Hepatocyte (in vitro differentiated cells): ENCODE measurements around the gene MUC4. TPM values are rescaled to one million over a fixed set of nuclear protein-coding genes. Genes with fewer than 3 reads are reported as not detected.
"Not testable (repeated sequence)": the region's sequence is repeated elsewhere in the genome, so short reads cannot be mapped to it uniquely, and the experiment has no call there.

Experiments used
- DNase-seq: peaks from one replicate; pipeline ENCODE4 v3.0.0-alpha.2; 2016; ENCODE audit warnings: low spot score
- H2AFZ ChIP-seq: fragments of 200-600 bp; sonication (generic); 2 replicates; pipeline ENCODE4 v1.6.0; 2016; ENCODE audit warnings: antibody characterized with exemption, mild to moderate bottlenecking
- H3K27ac ChIP-seq: fragments of 200-600 bp; sonication (generic); 2 replicates; pipeline ENCODE4 v1.5.1; 2016; ENCODE audit warnings: mild to moderate bottlenecking
- H3K27me3 ChIP-seq: fragments of 200-600 bp; sonication (generic); 2 replicates; pipeline ENCODE4 v1.6.1; 2016
- H3K36me3 ChIP-seq: fragments of 200-600 bp; sonication (generic); replicated peaks from 2 replicates; pipeline ENCODE4 v1.5.1; 2016; ENCODE audit warnings: low read depth; ENCODE audit not compliant: insufficient read depth
- H3K4me1 ChIP-seq: fragments of 200-600 bp; sonication (generic); 2 replicates; pipeline ENCODE4 v1.5.1; 2016; ENCODE audit warnings: mild to moderate bottlenecking, moderate library complexity; ENCODE audit not compliant: insufficient read depth
- H3K4me2 ChIP-seq: fragments of 200-600 bp; sonication (generic); 2 replicates; pipeline ENCODE4 v1.6.0; 2016
- H3K4me3 ChIP-seq: fragments of 200-600 bp; sonication (generic); 2 replicates; pipeline ENCODE4 v1.5.1; 2016; ENCODE audit warnings: mild to moderate bottlenecking
- H3K79me2 ChIP-seq: fragments of 200-600 bp; sonication (generic); 2 replicates; pipeline ENCODE4 v1.6.0; 2017; ENCODE audit warnings: mild to moderate bottlenecking
- H3K9me2 ChIP-seq: fragments of 200-600 bp; sonication (generic); replicated peaks from 2 replicates; pipeline ENCODE4 v1.6.0; 2017; ENCODE audit warnings: mild to moderate bottlenecking; ENCODE audit not compliant: insufficient read depth
- H3K9me3 ChIP-seq: fragments of 200-600 bp; sonication (generic); 2 replicates; pipeline ENCODE4 v1.5.1; 2016; ENCODE audit warnings: low read depth, mild to moderate bottlenecking
- H4K20me1 ChIP-seq: fragments of 200-600 bp; sonication (generic); 2 replicates; pipeline ENCODE4 v1.6.0; 2016; ENCODE audit warnings: mild to moderate bottlenecking; ENCODE audit not compliant: insufficient read depth, poor library complexity, severe bottlenecking
- CTCF ChIP-seq: fragments of 200-600 bp; sonication (generic); IDR thresholded peaks from 2 replicates; pipeline ENCODE4 v1.5.1; 2016; ENCODE audit warnings: antibody characterized with exemption, mild to moderate bottlenecking; ENCODE audit not compliant: poor library complexity
- EZH2 ChIP-seq: fragments of 200-600 bp; sonication (generic); IDR thresholded peaks from 2 replicates; pipeline ENCODE4 v1.6.1; 2016; ENCODE audit warnings: antibody characterized with exemption, mild to moderate bottlenecking, borderline replicate concordance
- EZH2phosphoT487 ChIP-seq: fragments of 200-600 bp; sonication (generic); IDR thresholded peaks from one replicate; pipeline ENCODE4 v1.6.1; 2018; ENCODE audit warnings: antibody characterized with exemption, mild to moderate bottlenecking, low read depth, moderate library complexity; ENCODE audit not compliant: unreplicated experiment, severe bottlenecking
- WGBS: methylation state at CpG from one replicate; pipeline ENCODE4 v1.1.6; 2016; ENCODE audit warnings: low lambda C conversion rate; ENCODE audit errors: missing lambda C conversion rate; 5-methylcytosine and 5-hydroxymethylcytosine counted together
- polyA plus RNA-seq: library from polyadenylated mRNA; unstranded; fragments of >200 nt; fragmentation: Nextera tagmentation; extraction: Ambion mirVana; gene quantifications from 2 replicates; pipeline ENCODE4 v1.2.1, GENCODE V29; 2016
- total RNA-seq: library from RNA; depleted of rRNA; stranded (reverse); fragments of >200 nt; gene quantifications from 2 replicates; pipeline ENCODE4 v1.2.3, GENCODE V29; 2014

The MUC4 gene
- total and polyA plus RNA-seq, 2 experiments from 2014 or later = 0.89 to 1.7 TPM

DNA sequence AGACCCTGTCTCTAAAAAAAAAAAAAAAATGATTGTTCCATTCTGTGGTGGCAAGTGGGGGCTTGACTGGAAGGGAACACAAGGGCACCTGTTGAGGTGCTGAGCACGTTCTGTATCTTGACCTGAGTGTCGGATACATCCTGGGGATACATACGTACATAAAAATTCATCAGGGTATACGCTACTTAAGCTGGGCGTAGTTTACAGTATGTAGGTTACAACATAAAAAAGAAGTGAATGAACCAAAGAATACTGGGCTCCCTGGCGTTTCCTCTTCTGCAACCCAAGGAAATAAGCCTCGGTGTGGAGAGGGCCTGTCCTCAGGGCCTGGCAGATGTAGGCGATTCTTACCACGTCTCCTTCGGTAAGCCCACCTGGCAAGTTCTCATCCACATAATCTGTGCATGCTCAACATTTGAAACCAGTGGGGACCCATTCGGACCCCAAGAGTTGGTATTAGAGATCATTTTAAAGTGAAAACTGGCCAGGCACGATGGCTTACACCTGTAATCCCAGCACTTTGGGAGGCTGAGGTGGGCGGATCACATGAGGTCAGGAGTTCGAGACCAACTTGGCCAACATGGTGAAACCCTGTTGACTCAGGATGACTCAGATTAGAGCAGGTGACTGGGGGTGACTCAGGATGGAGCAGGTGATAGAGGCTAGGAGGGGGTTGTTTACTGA, 96.0 kb downstream of the MUC4 start:
- no peaks in the 10 kb centered on the region for H3K36me3 ChIP-seq
- peak overlapping the region; percentile 79 for H3K27ac ChIP-seq
- no peak overlapping the region for H2AFZ ChIP-seq
- no peak overlapping the region for H3K4me3 ChIP-seq
- WGBS = 82% methylated on average over 14 of the region's 14 CpGs
- TF ChIP-seq EZH2phosphoT487 = no peak
- no peak for TF ChIP-seq EZH2
- TF ChIP-seq CTCF = no peak
- H4K20me1 ChIP-seq = no peaks in the 10 kb centered on the region
- no peak overlapping the region for H3K4me2 ChIP-seq
- H3K9me2 ChIP-seq = no peaks in the 10 kb centered on the region
- H3K9me3 ChIP-seq = no peaks in the 10 kb centered on the region
- no peaks in the 10 kb centered on the region for H3K27me3 ChIP-seq
- peak; percentile 66 for DNase-seq
- peaks cover 7% of the 10 kb centered on the region for H3K4me1 ChIP-seq
- H3K79me2 ChIP-seq = no peaks in the 10 kb centered on the region

DNA sequence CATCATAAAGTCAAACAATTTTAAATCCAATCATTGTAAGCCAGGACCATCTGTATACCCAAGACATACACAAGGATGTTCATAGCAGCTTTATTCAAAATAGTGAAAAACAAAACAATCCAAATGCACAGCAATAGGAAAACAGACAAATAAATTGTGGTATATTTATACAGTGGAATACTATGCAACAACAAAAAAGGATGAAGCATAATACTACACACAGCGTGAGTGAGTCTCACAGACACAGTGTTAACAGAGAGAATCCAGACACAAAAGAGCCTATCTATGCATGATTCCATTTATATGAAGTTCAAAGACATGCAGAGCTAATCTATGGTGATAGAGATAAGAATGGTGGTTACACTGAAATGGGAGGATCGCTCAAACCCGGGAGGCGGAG, 96.6 kb downstream of the MUC4 start:
- 46% methylated on average over 4 of the region's 4 CpGs for WGBS
- no peak for DNase-seq

GRCh38 chr3:195714380-195715011, 97.2 kb downstream of the MUC4 start:
- Histone ChIP-seq H3K36me3 (no peaks in the 10 kb centered on the region), H4K20me1 (no peaks in the 10 kb centered on the region), H3K4me3 (no peak overlapping the region), H2AFZ (no peak overlapping the region), H3K4me1 (peaks cover 6% of the 10 kb centered on the region), H3K9me3 (no peaks in the 10 kb centered on the region), H3K27me3 (no peaks in the 10 kb centered on the region), H3K9me2 (no peaks in the 10 kb centered on the region), H3K4me2 (no peak overlapping the region), H3K79me2 (no peaks in the 10 kb centered on the region), H3K27ac (no peak overlapping the region)
- WGBS = 70% methylated on average over 6 of the region's 6 CpGs
- peak; percentile 76 for DNase-seq
- TF ChIP-seq CTCF (no peak), EZH2 (no peak)

More for the DNA sequence above, 96.6 kb downstream of the MUC4 start:
- H3K27ac ChIP-seq = peak overlapping the region; percentile 79
- no peaks in the 10 kb centered on the region for H3K9me2 ChIP-seq
- no peaks in the 10 kb centered on the region for H3K27me3 ChIP-seq
- H4K20me1 ChIP-seq = no peaks in the 10 kb centered on the region
- no peaks in the 10 kb centered on the region for H3K9me3 ChIP-seq
- H3K36me3 ChIP-seq = no peaks in the 10 kb centered on the region
- H3K4me3 ChIP-seq = no peak overlapping the region
- no peak overlapping the region for H2AFZ ChIP-seq
- TF ChIP-seq EZH2 (no peak), EZH2phosphoT487 (no peak), CTCF (no peak)
- no peak overlapping the region for H3K4me2 ChIP-seq
- H3K4me1 ChIP-seq = peaks cover 6% of the 10 kb centered on the region
- no peaks in the 10 kb centered on the region for H3K79me2 ChIP-seq

GRCh38 chr3:195713150-195713549, 98.6 kb downstream of the MUC4 start:
- DNase-seq = not testable (repeated sequence)

DNA sequence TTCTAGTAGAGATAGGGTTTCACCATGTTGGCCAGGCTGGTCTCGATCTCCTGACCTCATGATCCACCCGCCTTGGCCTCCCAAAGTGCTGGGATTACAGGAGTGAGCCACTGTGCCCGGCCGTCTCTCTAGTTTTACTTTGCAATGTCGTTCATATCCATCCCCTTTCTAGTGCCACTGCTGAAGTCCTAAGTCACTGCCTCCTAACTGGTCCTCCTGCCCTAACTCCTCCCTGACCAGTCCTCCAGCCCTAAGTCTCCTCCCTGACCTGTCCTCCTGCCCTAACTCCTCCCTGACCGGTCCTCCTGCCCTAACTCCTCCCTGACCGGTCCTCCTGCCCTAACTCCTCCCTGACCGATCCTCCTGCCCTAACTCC, 99.2 kb downstream of the MUC4 start:
- 92% methylated on average over 6 of the region's 8 CpGs for WGBS
- not testable (repeated sequence) for DNase-seq, H3K27me3 ChIP-seq, H3K79me2 ChIP-seq, H3K9me3 ChIP-seq, H2AFZ ChIP-seq, H3K36me3 ChIP-seq, H3K27ac ChIP-seq, H3K9me2 ChIP-seq, H4K20me1 ChIP-seq, H3K4me2 ChIP-seq, H3K4me1 ChIP-seq, H3K4me3 ChIP-seq

More at GRCh38 chr3:195713150-195713549, 98.6 kb downstream of the MUC4 start:
- not testable (repeated sequence) for H3K4me2 ChIP-seq, H3K4me3 ChIP-seq, H3K27me3 ChIP-seq, H3K9me3 ChIP-seq, H3K4me1 ChIP-seq, H2AFZ ChIP-seq, H3K9me2 ChIP-seq, H4K20me1 ChIP-seq, H3K27ac ChIP-seq, H3K79me2 ChIP-seq, H3K36me3 ChIP-seq
- 55% methylated on average over 2 of the region's 9 CpGs for WGBS
